Mesodermal cell (in vitro differentiated cells): ENCODE results near the gene FIBP.

Experiments used
- H3K27ac ChIP-seq: 2 replicates; pipeline ENCODE4 v1.7.0; 2013; ENCODE audit warnings: mild to moderate bottlenecking, low read depth, low read length, moderate library complexity; ENCODE audit not compliant: severe bottlenecking
- H3K36me3 ChIP-seq: 2 replicates; pipeline ENCODE4 v1.7.1; 2013; ENCODE audit warnings: mild to moderate bottlenecking, low read length, moderate library complexity; ENCODE audit not compliant: control insufficient read depth, insufficient read depth
- H3K4me1 ChIP-seq: one replicate; pipeline ENCODE4 v1.7.1; 2013; ENCODE audit warnings: mild to moderate bottlenecking, low read length; ENCODE audit not compliant: insufficient read depth, control insufficient read depth, poor library complexity, severe bottlenecking
- H3K4me3 ChIP-seq: 2 replicates; pipeline ENCODE4 v1.7.0; 2013; ENCODE audit warnings: low read length, control low read depth, mild to moderate bottlenecking; ENCODE audit not compliant: insufficient read depth, poor library complexity, severe bottlenecking; ENCODE audit errors: extremely low read depth
- H3K9me3 ChIP-seq: 2 replicates; pipeline ENCODE4 v1.7.1; 2013; ENCODE audit warnings: mild to moderate bottlenecking, low read length, moderate library complexity; ENCODE audit not compliant: control insufficient read depth
- WGBS, 2 experiments: methylation state at CpG; one replicate each; pipeline ENCODE4 v1.1.5; 2013; ENCODE audit warnings: missing lambda C conversion rate in 2 of 2; ENCODE audit not compliant: insufficient coverage in 2 of 2; 5-methylcytosine and 5-hydroxymethylcytosine counted together

FIBP gene

DNA sequence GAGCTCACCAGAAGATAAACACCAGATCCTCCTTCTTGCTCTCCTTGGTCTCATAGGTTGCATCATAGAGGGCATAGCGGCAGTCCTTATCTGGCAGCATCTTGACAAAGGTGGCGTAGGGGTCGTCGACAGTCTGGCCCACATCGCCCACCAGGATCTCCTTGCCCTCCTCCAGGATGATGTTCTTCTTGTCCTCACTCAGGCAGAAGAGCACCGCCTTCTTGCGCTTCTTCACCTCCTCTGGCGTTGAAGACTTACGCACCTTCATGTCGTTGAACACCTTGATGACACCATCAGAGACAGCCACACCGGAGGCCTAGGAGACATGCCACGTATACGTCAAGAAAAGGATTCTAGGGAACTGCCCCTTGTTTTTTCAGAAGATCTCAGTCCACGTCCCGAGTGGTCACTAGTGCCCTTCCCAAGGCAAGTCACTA, 32.3 kb downstream of the FIBP start:
- Histone ChIP-seq H3K36me3 (peaks cover 59% of the 10 kb centered on the region), H3K9me3 (no peaks in the 10 kb centered on the region), H3K4me3 (peak overlapping the region; percentile 95), H3K27ac (no peak overlapping the region), H3K4me1 (peaks cover 17% of the 10 kb centered on the region)
- WGBS, 2 experiments: 94 to 96% methylated on average over 15 of the region's 15 CpGs

DNA sequence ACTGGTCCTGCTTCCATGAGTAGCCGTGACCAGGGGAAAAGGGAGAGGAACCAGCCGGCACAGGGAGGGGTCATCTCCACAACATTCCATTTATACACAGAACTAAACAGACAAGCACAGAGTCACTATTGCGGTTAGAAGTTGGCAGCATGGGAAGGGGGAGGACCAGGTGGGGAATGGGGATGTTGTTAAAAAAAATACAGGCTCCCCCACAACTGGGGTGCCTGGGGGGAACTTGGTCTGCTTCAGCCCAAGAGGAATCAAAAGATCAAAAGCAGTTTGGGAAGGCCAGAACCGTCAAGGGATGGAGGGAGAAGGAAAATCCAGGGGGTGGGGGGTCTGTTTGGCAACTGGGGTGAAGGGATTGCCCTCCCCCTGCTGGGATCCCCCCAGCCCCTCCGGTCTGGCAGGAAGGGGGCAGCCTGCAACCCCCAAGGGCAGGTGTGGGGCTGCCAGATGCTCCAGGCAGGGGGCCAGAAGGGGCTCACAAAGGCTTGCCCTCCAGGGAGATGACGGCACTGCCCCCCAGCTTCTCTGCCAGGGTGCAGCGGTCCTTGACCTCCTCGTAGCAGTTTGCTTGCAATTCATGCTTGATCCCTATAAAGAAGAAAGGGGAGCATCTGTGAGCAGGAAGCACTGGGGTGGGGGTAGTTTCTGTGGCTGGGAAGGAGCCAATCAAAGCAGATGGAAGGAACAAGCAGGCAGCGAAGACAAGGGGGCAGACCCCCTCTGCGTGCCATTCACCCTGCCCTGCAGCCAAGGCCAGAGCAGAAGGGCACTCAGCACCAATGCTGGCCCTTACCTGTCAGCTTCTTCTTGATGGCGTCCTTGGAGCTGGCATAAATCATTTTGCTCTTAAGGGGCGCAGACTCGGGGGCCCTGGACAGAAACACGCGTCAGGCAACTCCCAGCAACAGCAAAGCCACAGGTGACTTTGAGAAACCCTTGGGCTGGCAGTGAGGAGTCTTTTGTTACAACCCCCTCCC, 33.1 kb downstream of the FIBP start:
- Histone ChIP-seq H3K36me3 (peaks cover 59% of the 10 kb centered on the region), H3K4me3 (no peak overlapping the region)

DNA sequence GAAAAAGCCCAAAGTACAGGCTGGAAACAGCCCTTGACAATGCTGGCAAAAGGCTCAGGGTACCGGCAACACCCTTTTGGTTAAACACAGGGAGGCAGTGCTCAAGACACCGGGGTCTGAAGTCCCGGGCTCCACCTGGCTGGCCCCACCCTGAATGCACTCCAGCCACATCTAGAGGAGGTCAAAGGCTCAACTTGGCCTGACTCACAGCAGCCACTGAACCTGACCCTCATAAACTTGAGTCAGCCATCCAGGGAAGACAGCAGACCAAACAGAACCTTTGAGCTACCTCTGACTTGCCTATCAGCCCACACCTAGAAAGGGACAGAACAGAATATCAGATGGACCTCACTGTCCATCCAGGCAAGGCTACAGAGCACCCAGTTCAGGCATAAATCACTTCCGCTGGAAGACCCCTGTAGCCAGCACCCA, 34.1 kb downstream of the FIBP start:
- H3K4me1 ChIP-seq: peaks cover 17% of the 10 kb centered on the region
- H3K27ac ChIP-seq: no peak overlapping the region
- no peaks in the 10 kb centered on the region for H3K9me3 ChIP-seq
- no peak overlapping the region for H3K4me3 ChIP-seq
- H3K36me3 ChIP-seq: peaks cover 59% of the 10 kb centered on the region
- WGBS, 2 experiments: 92 to 97% methylated on average over 4 of the region's 4 CpGs

More for the DNA sequence above, 33.1 kb downstream of the FIBP start:
- peaks cover 17% of the 10 kb centered on the region for H3K4me1 ChIP-seq
- WGBS, 2 experiments: 97% methylated on average over 10 to 11 of the region's 15 CpGs
- H3K27ac ChIP-seq: no peak overlapping the region
- no peaks in the 10 kb centered on the region for H3K9me3 ChIP-seq

- 91 to 94% methylated on average over 4 to 6 of the region's 6 CpGs for WGBS, 2 experiments
- H3K4me1 ChIP-seq: peaks cover 17% of the 10 kb centered on the region
- peaks cover 59% of the 10 kb centered on the region for H3K36me3 ChIP-seq
- peak overlapping the region; percentile 16 for H3K27ac ChIP-seq
- H3K4me3 ChIP-seq: no peak overlapping the region
- no peaks in the 10 kb centered on the region for H3K9me3 ChIP-seq
Observed at GRCh38 chr11:65853246-65853979, 34.9 kb downstream of the FIBP start.

DNA sequence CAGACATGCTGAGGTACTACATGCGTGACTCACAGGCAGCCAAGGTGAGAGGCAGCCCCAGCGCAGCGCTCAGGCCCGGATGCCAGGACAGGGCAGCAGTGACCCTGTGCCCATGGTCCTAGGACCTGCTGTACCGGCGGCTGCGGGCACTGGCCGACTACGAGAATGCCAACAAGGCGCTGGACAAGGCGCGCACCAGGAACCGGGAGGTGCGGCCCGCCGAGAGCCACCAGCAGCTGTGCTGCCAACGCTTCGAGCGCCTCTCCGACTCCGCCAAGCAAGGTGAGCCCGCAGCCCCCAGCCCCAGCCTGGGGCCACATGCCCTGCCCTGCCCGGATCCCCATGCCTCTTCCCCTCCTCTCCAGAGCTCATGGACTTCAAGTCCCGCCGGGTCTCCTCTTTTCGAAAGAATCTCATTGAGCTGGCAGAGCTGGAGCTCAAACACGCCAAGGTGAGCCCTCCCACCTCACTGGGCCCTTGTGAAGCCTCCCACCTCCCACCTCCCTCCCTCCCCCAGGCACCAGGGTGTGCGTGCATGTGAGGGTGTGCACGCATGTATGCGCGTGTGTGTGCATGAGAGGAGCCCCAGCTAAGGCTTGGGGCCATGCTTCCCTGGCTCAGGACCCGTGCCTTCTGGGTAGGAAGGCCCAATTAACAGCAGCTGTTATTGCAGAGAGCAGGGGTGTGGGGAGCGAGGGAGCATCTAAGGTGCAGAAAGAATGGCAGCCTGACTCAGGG, 35.6 kb downstream of the FIBP start:
- H3K4me1 ChIP-seq: peaks cover 17% of the 10 kb centered on the region
- no peak overlapping the region for H3K4me3 ChIP-seq
- H3K27ac ChIP-seq: peak overlapping the region; percentile 16
- peaks cover 59% of the 10 kb centered on the region for H3K36me3 ChIP-seq
- WGBS, 2 experiments: 96 to 97% methylated on average over 29 to 32 of the region's 33 CpGs
- no peaks in the 10 kb centered on the region for H3K9me3 ChIP-seq

DNA sequence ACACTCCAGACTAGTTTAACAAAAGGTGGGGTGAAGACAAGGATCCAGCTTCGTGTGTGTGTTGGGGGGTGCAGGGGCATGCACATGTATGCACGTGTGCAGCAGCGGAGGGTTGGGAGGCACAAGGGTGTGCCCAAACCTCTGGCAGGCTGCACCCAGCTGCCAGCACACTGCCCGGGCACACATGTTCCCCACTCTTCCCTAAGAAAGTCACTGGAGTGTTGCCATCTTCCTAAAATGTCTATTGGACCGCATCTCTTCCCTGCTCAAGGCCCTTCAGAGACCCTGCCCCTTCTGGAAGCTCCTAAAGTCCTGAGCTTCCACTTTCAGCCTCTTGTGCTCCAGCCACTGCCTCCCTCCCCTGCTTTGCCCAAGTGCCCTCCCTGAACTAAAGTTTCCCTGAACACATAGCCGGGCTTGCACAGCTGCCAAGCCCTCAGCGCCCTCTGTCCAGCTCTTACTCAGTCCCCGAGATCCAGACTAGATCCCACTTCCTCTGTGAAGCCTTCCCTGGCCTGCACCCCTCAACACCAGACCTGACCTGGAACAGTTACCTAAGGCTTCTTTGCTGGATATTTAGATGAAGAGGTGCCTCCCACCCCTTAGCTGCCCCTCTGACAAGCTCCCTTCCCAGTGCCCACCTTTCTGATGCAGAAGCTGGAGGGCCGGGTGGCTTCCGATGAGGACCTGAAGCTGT, 36.3 kb downstream of the FIBP start:
- H3K27ac ChIP-seq: no peak overlapping the region
- no peak overlapping the region for H3K4me3 ChIP-seq
- no peaks in the 10 kb centered on the region for H3K9me3 ChIP-seq
- H3K4me1 ChIP-seq: peaks cover 17% of the 10 kb centered on the region
- H3K36me3 ChIP-seq: peaks cover 59% of the 10 kb centered on the region
- WGBS, 2 experiments: 94 to 98% methylated on average over 8 to 10 of the region's 10 CpGs

DNA sequence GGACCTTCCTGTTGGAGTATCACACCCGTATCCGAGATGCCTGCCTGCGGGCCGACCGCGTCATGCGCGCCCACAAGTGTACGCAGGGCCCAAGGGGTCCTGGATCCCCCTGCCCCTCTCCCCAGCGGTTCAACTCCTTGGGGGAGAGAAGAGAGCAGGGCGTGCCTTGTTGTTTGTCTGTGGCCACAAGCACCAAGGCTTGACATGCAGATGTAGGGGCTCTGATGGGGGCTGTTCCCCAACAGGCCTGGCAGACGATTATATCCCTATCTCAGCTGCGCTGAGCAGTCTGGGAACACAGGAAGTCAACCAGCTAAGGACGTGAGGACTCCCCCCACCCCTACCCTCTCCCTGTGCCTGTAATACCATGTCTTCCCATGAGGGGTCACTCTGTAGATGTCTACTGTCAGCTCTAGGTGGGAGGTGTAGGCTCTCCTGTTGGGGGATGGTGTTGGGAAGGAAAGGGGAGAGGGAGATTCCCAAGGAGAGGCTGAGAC, 37.1 kb downstream of the FIBP start:
- peaks cover 52% of the 10 kb centered on the region for H3K36me3 ChIP-seq
- H3K4me1 ChIP-seq: peaks cover 14% of the 10 kb centered on the region
- no peaks in the 10 kb centered on the region for H3K9me3 ChIP-seq
- H3K27ac ChIP-seq: peak overlapping the region; percentile 16
- 94 to 98% methylated on average over 5 to 13 of the region's 14 CpGs for WGBS, 2 experiments
- no peak overlapping the region for H3K4me3 ChIP-seq

GRCh38 chr11:65850217-65851082, 37.8 kb downstream of the FIBP start:
- Histone ChIP-seq H3K36me3 (peaks cover 45% of the 10 kb centered on the region), H3K4me1 (peaks cover 8% of the 10 kb centered on the region), H3K9me3 (no peaks in the 10 kb centered on the region), H3K4me3 (no peak overlapping the region), H3K27ac (peak overlapping the region; percentile 16)
- WGBS, 2 experiments: 90 to 96% methylated on average over 16 to 18 of the region's 20 CpGs

DNA sequence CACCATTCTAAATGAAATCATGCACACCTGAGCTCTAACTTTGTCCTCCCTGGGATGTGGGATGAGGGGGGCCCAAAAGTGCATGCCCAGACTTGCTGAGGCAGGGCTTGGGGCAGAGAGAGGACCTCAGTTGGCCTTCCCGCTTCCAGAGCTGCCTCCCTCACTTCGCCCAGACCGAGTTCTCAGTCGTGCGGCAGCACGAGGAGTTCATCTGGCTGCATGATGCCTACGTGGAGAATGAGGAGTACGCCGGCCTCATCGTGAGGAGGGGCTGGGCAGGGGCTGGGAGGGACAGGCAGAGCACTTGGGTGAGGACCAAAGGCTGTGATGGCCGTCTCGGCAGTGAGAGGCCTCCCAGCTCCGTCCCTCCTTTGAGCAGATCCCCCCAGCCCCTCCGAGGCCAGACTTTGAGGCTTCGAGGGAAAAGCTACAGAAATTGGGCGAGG, 38.5 kb downstream of the FIBP start:
- Histone ChIP-seq H3K4me1 (peaks cover 1% of the 10 kb centered on the region), H3K4me3 (no peak overlapping the region), H3K36me3 (peaks cover 38% of the 10 kb centered on the region), H3K27ac (no peak overlapping the region), H3K9me3 (no peaks in the 10 kb centered on the region)
- WGBS, 2 experiments: 73 to 74% methylated on average over 16 of the region's 16 CpGs
